ENCODE data around the gene RMI1. TPM values are rescaled to one million over a fixed set of nuclear protein-coding genes. Genes with fewer than 3 reads are reported as not detected.

Gene RMI1
- total RNA-seq (2022; extraction: Qiagen RNA extraction; ENCODE audit: low read depth): 4.5 to 12.9 TPM (median 10.9 TPM) in 5 replicates

DNA sequence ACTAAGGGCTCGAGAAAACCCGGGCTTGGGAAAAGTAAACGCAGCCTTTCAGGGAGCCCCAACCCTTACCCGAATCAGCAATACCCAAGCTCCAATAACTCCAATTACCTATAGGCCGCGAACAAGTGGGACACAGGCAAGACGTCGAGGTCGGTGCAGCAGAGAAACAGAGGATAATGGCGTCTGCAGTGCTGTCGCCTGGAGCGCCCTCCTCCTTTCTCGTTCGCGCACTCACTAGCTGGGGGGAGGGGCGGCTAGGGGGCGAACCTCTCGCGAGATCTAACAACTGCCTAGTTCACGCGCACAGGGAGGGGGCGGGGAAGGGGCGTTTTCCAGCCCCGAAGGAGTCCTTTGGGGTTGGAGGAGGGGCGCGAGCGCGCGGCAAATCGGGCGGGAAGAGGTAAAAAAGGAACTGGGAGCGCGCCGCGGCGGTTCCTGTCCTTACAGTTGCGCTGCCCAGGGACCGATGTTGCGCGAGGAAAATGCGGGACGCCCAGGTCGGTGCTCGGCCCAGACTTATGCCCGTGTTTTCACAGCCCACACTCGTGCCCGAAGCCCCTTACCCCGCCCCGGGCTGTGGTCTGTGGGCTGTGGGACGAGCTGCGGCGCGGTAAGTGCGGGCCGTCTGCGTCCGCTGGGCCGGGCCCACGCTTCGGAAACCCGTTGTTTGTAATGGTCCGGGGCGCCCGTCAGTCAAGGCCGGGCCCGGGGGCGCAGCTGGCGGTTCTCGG is at the start of gene RMI1:
Gene RMI1 (plus strand): TSS at position 411 of the 731 bp plus-strand sequence. CDS start 20,182 bp downstream, outside the sequence.

DNA sequence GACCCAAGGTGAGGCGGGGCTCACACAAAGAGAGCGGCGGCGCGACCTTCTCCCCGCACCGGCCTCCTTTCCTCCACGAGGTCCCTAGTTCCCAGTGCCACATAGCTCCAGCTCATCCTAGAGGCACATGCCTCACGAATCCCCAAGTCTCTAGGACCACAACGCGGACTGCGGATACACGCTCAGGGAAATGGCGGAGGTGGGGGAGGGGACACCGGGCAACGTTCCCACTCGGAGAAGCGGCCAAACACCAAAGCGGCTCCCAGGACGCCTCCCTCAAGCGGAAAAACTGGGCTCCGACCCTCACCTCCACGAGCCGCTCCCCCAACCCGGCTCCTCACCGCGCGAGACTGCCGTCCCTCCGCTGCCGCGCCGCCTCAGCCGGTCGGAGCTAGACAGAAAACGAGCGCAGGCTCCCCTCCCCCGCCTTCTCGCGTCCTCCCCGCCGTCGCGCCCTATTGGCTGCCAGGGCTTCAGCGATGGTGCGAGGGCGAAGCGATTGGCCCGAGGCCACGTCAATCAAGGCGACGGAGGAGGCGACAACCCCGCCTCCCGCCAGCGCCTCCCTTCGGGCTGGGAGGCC is 702 bp upstream of the RMI1 start, which contains the start of gene HNRNPK:
Gene HNRNPK (minus strand): TSS at position 404 of the 583 bp plus-strand sequence. CDS start 1,963 bp downstream, outside the sequence.

Other genes with a start within 250 kb of the RMI1 start
- 3.9 to 6.1 TPM (median 5.4 TPM) in 5 replicates for gene GKAP1, start 163.0 kb upstream of the RMI1 start, total RNA-seq (2022; extraction: Qiagen RNA extraction; ENCODE audit: low read depth)
- 0.46 to 1.6 TPM (median 1.2 TPM) in 5 replicates for gene KIF27, start 59.4 kb upstream of the RMI1 start, total RNA-seq (2022; extraction: Qiagen RNA extraction; ENCODE audit: low read depth)
- 533 to 712 TPM (median 580 TPM) in 5 replicates for gene HNRNPK, start 590 bp upstream of the RMI1 start, total RNA-seq (2022; extraction: Qiagen RNA extraction; ENCODE audit: low read depth)

All from A549 treated with RU486 at 1 μM for 4 hours (cell line).